Gastrocnemius medialis (tissue), 4 donors: ENCODE data around the gene ARID1B.

Experiments
- POLR2A ChIP-seq, 2 donors: fragments of 450-650 bp; IDR thresholded peaks; one replicate each; pipeline ENCODE4 v1.6.1; 2017; ENCODE audit warnings: antibody characterized with exemption in 2 of 2, mild to moderate bottlenecking in 2 of 2, moderate library complexity in 2 of 2
- TF ChIP-seq, protein P1 (sequence below), 5 experiments: fragments of 450-650 bp in 3 of 5; fragments of 200-600 bp in 2 of 5; sonication (generic) in 2 of 5; IDR thresholded peaks in 4 of 5; conservative IDR thresholded peaks in 1 of 5; 1 replicate in 4 of 5; 2 replicates in 1 of 5; pipeline ENCODE4 v1.5.1; 2016 to 2019; ENCODE audit warnings: antibody characterized with exemption in 5 of 5, mild to moderate bottlenecking in 3 of 5, moderate library complexity in 3 of 5

- TF ChIP-seq, protein P1, sequence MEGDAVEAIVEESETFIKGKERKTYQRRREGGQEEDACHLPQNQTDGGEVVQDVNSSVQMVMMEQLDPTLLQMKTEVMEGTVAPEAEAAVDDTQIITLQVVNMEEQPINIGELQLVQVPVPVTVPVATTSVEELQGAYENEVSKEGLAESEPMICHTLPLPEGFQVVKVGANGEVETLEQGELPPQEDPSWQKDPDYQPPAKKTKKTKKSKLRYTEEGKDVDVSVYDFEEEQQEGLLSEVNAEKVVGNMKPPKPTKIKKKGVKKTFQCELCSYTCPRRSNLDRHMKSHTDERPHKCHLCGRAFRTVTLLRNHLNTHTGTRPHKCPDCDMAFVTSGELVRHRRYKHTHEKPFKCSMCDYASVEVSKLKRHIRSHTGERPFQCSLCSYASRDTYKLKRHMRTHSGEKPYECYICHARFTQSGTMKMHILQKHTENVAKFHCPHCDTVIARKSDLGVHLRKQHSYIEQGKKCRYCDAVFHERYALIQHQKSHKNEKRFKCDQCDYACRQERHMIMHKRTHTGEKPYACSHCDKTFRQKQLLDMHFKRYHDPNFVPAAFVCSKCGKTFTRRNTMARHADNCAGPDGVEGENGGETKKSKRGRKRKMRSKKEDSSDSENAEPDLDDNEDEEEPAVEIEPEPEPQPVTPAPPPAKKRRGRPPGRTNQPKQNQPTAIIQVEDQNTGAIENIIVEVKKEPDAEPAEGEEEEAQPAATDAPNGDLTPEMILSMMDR (IDR thresholded peaks at IDR 0.05 in 4 of 5, conservative IDR thresholded peaks at IDR 0.05 in 1 of 5): no peak
- TF ChIP-seq POLR2A (IDR thresholded peaks at IDR 0.05): no peak
Observed at GRCh38 chr6:156841508-156841907, 64.3 kb downstream of the ARID1B start.
